GM12878 (cell line): Measurements from ENCODE around the gene MICALL1. TPM values are rescaled to one million over a fixed set of nuclear protein-coding genes. Genes with fewer than 3 reads are reported as not detected.

Experiments used
- ATAC-seq: fragments of 200-7000 bp; cut with Tn5 transposase; 3 replicates; pipeline ENCODE4 v1.9.1; 2020; ENCODE audit warnings: mild to moderate bottlenecking, moderate library complexity
- BruUV-seq: library from RNA; stranded (reverse); fragments of 400-500 nt; replicated peaks from 2 replicates; lab custom pipeline; 2021; lab: Mats Ljungman, UMichigan
- CTCF ChIA-PET: fragments of 300-600 bp; sonication (Branson Sonifier 250); formaldehyde crosslinking; extraction: SDS; loops from one replicate; lab custom pipeline; 2021; ENCODE audit warnings: inconsistent platforms; lab: Yijun Ruan, JAX
- POLR2A ChIA-PET: fragments of 350-600 bp; formaldehyde crosslinking; extraction: SDS; loops from one replicate; lab custom pipeline; 2021; ENCODE audit warnings: inconsistent platforms; lab: Charles Lee
- RAD21 ChIA-PET: fragments of 300-600 bp; sonication (Branson Sonifier 250); formaldehyde crosslinking; loops from one replicate; lab custom pipeline; 2023; ENCODE audit warnings: antibody characterized with exemption; ENCODE audit not compliant: unreplicated experiment; lab: Charles Lee
- SMC1A ChIA-PET: fragments of 300-600 bp; sonication (Branson Sonifier 250); formaldehyde crosslinking; loops from one replicate; lab custom pipeline; 2023; ENCODE audit not compliant: unreplicated experiment, uncharacterized antibody; lab: Charles Lee
- DNase-seq: peaks from one replicate; pipeline ENCODE4 v3.0.0-alpha.2; 2011; ENCODE audit warnings: low read depth, low spot score
- FAIRE-seq: peaks from 3 replicates; lab custom pipeline; 2011; peaks lifted over from hg19 to GRCh38; lab: Jason Lieb, UNC
- H2AFZ ChIP-seq: 2 replicates; pipeline ENCODE4 v1.6.0; 2011; ENCODE audit warnings: low read depth, low read length, control low read depth; ENCODE audit not compliant: control insufficient read depth
- H3K27ac ChIP-seq: 2 replicates; pipeline ENCODE4 v1.5.1; 2011; ENCODE audit warnings: control low read depth; ENCODE audit not compliant: control insufficient read depth, insufficient read depth
- H3K27me3 ChIP-seq, 2 experiments: replicated peaks in 1 of 2; 2 replicates each; pipeline versions ENCODE4 v1.6.0 to v1.6.1; 2011; ENCODE audit warnings: low read length in 1 of 2; ENCODE audit not compliant: control insufficient read depth in 2 of 2, insufficient read depth in 2 of 2
- H3K36me3 ChIP-seq, 2 experiments: 2 replicates each; pipeline ENCODE4 v1.5.1; 2011; ENCODE audit warnings: low read length in 1 of 2; ENCODE audit not compliant: control insufficient read depth in 2 of 2, insufficient read depth in 2 of 2
- H3K4me1 ChIP-seq: 2 replicates; pipeline ENCODE4 v1.6.1; 2011; ENCODE audit warnings: mild to moderate bottlenecking, low read length, moderate library complexity, mixed read lengths; ENCODE audit not compliant: control insufficient read depth, insufficient read depth
- H3K4me2 ChIP-seq: 2 replicates; pipeline ENCODE4 v1.6.0; 2011; ENCODE audit warnings: control low read depth; ENCODE audit not compliant: control insufficient read depth, insufficient read depth
- H3K4me3 ChIP-seq: fragments of 200-600 bp; sonication (generic); 2 replicates; pipeline ENCODE4 v1.5.1; 2016
- H3K79me2 ChIP-seq: 2 replicates; pipeline ENCODE4 v1.6.0; 2011; ENCODE audit warnings: low read length; ENCODE audit not compliant: control insufficient read depth, insufficient read depth
- H3K9ac ChIP-seq: 2 replicates; pipeline ENCODE4 v1.8.0; 2011; ENCODE audit warnings: low read length, control low read depth, mixed read lengths; ENCODE audit not compliant: control insufficient read depth, insufficient read depth
- H3K9me3 ChIP-seq: replicated peaks from 3 replicates; pipeline ENCODE4 v1.5.1; 2011; ENCODE audit warnings: mild to moderate bottlenecking, low read length; ENCODE audit not compliant: control insufficient read depth, insufficient read depth
- H4K20me1 ChIP-seq: 2 replicates; pipeline ENCODE4 v1.6.0; 2011; ENCODE audit not compliant: control insufficient read depth, insufficient read depth
- BHLHE40 ChIP-seq, 2 experiments: fragments of 450-650 bp in 1 of 2; IDR thresholded peaks; 2 replicates each; pipeline ENCODE4 v1.6.1; 2011 to 2017; ENCODE audit warnings: low read depth in 2 of 2, borderline replicate concordance in 1 of 2, improper control_type of control experiment in 1 of 2, low read length in 1 of 2, mild to moderate bottlenecking in 1 of 2
- BMI1 ChIP-seq: fragments of 450-650 bp; IDR thresholded peaks from 2 replicates; pipeline ENCODE4 v1.6.1; 2016; ENCODE audit warnings: mild to moderate bottlenecking, moderate library complexity, borderline replicate concordance
- CHD4 ChIP-seq: fragments of 200-600 bp; sonication (generic); IDR thresholded peaks from 2 replicates; pipeline ENCODE4 v1.6.1; 2016; ENCODE audit warnings: mild to moderate bottlenecking
- CUX1 ChIP-seq: IDR thresholded peaks from 2 replicates; pipeline ENCODE4 v1.6.1; 2012; ENCODE audit warnings: improper control_type of control experiment, low read depth, low read length; ENCODE audit not compliant: insufficient replicate concordance
- ELK1 ChIP-seq: IDR thresholded peaks from 2 replicates; pipeline ENCODE4 v1.6.1; 2012; ENCODE audit warnings: low read depth, low read length, improper control_type of control experiment
- EZH2 ChIP-seq: IDR thresholded peaks from 2 replicates; pipeline ENCODE4 v1.6.1; 2012; ENCODE audit warnings: low read depth, mild to moderate bottlenecking, control low read depth, inconsistent platforms, low read length, borderline replicate concordance; ENCODE audit not compliant: control insufficient read depth
- FOS ChIP-seq: IDR thresholded peaks from 3 replicates; pipeline ENCODE4 v1.6.1; 2011; ENCODE audit warnings: borderline replicate concordance; ENCODE audit not compliant: insufficient read length; ENCODE audit errors: extremely low read depth
- IKZF2 ChIP-seq, 2 experiments: fragments of 450-650 bp; IDR thresholded peaks; 2 replicates each; pipeline ENCODE4 v1.6.1; 2017; ENCODE audit warnings: mild to moderate bottlenecking in 2 of 2, moderate library complexity in 2 of 2
- NBN ChIP-seq: fragments of 450-650 bp; IDR thresholded peaks from 2 replicates; pipeline ENCODE4 v1.6.1; 2016
- NR2C2 ChIP-seq: IDR thresholded peaks from 2 replicates; pipeline ENCODE4 v1.6.1; 2011; ENCODE audit warnings: borderline replicate concordance, low read depth; ENCODE audit not compliant: control insufficient read depth, insufficient read length
- PAX5 ChIP-seq: IDR thresholded peaks from 2 replicates; pipeline ENCODE4 v1.6.1; 2011; ENCODE audit warnings: low read depth, low read length, borderline replicate concordance
- PKNOX1 ChIP-seq: fragments of 450-650 bp; IDR thresholded peaks from 2 replicates; pipeline ENCODE4 v1.6.1; 2016; ENCODE audit warnings: mild to moderate bottlenecking
- PML ChIP-seq: IDR thresholded peaks from 2 replicates; pipeline ENCODE4 v1.6.1; 2012; ENCODE audit warnings: low read length, inconsistent platforms
- RELB ChIP-seq: fragments of 450-650 bp; IDR thresholded peaks from 2 replicates; pipeline ENCODE4 v1.6.1; 2017; ENCODE audit warnings: low read depth, mild to moderate bottlenecking, moderate library complexity
- SMAD1 ChIP-seq: fragments of 450-650 bp; IDR thresholded peaks from 2 replicates; pipeline ENCODE4 v1.6.1; 2018; ENCODE audit warnings: mild to moderate bottlenecking, low read depth; ENCODE audit not compliant: partially characterized antibody
- SP1 ChIP-seq: IDR thresholded peaks from one replicate; pipeline ENCODE4 v1.6.1; 2011; ENCODE audit warnings: low read depth, low read length
- ZNF217 ChIP-seq: fragments of 450-650 bp; IDR thresholded peaks from 2 replicates; pipeline ENCODE4 v1.6.1; 2017; ENCODE audit warnings: antibody characterized with exemption, mild to moderate bottlenecking
- WGBS: methylation state at CpG from one replicate; pipeline ENCODE4 v1.1.6; 2016; ENCODE audit warnings: low lambda C conversion rate; ENCODE audit not compliant: insufficient replicate concordance, insufficient coverage; ENCODE audit errors: missing lambda C conversion rate; 5-methylcytosine and 5-hydroxymethylcytosine counted together
- in situ Hi-C: fragments of 300-500 bp; cut with MboI; formaldehyde crosslinking; loops from 9 replicates; pipeline ENCODE4 v1.14.3; 2018; ENCODE audit warnings: mixed read lengths
- intact Hi-C: fragments of 100-400 bp; cut with micrococcal nuclease; formaldehyde crosslinking; loops from one replicate; pipeline ENCODE4 v1.14.2; 2022; ENCODE audit not compliant: unreplicated experiment
- polyA plus RNA-seq, 11 experiments: library from polyadenylated mRNA; depleted of rRNA in 4 of 11; unstranded in 6 of 11; stranded (reverse) in 5 of 11; fragments of >200 nt; fragmentation: Nextera tagmentation in 4 of 11; fragmentation: Illumina TruSeq in 1 of 11; extraction: Ambion mirVana in 4 of 11; extraction: Trizol in 1 of 11; gene quantifications; 1 replicate in 1 of 11; 2 replicates in 10 of 11; pipeline versions ENCODE4 v1.2.1 to v1.2.3, GENCODE V29; 2011 to 2016; ENCODE audit warnings: inconsistent platforms in 2 of 11, missing spikeins in 2 of 11, low read depth in 1 of 11
- total RNA-seq, 4 experiments: library from RNA; depleted of rRNA in 3 of 4; stranded (reverse); fragments of >200 nt in 3 of 4; fragmentation: Illumina TruSeq in 1 of 4; extraction: Trizol in 1 of 4; gene quantifications; 2 replicates each; pipeline versions ENCODE4 v1.2.1 to v1.2.3, GENCODE V29; 2013 to 2021

MICALL1 gene
- total and polyA plus RNA-seq, 10 of the 15 experiments (the other 5 are each of a cell fraction or from before 2014, with no cell fraction given) = 0.72 to 30.7 (median 7.8) TPM

- Histone ChIP-seq H3K4me1 (peaks cover 4% of the 10 kb centered on the region; the same call in 1 of the 2 replicates), H4K20me1 (no peaks in the 10 kb centered on the region), H3K4me3 (no peak overlapping the region), H3K4me2 (no peak overlapping the region), H3K9ac (no peak overlapping the region), H3K27me3 (0 out of 4 replicates have a peak, but pooled peaks cover 0 to 1% of the 10 kb centered on the region in 2 experiments), H2AFZ (no peak overlapping the region), H3K27ac (no peak overlapping the region), H3K79me2 (peaks cover 15% of the 10 kb centered on the region), H3K36me3 (peaks cover 9 to 27% of the 10 kb centered on the region in 2 experiments), H3K9me3 (no peaks in the 10 kb centered on the region)
- in situ Hi-C loops = no loop called here
- WGBS = 85% methylated on average over 4 of the region's 4 CpGs
- BruUV-seq = TSS peak; percentile 25
- ATAC-seq = no peak
- ChIA-PET RAD21 (no interaction called here), SMC1A (no interaction called here), POLR2A (no interaction called here), CTCF (no interaction called here)
- intact Hi-C loops = no loop called here
- no peak for DNase-seq
- no peak for FAIRE-seq
- TF ChIP-seq PAX5 (no peak), CHD4 (no peak), SMAD1 (no peak), NBN (no peak), FOS (no peak), BMI1 (no peak), RELB (no peak), SP1 (no peak), PML (no peak), PKNOX1 (no peak), CUX1 (no peak), EZH2 (no peak), NR2C2 (no peak), ZNF217 (no peak), IKZF2 (IDR thresholded peaks at IDR 0.05) (no peak), BHLHE40 (IDR thresholded peaks at IDR 0.05; ENCODE audit: borderline replicate concordance in 1 of 2, low read depth in 2 of 2, low read length in 1 of 2) (no peak), ELK1 (no peak)
These were observed 51.1 kb downstream of the MICALL1 start for GRCh38 chr22:37957232-37957631.
